Fibroblast of villous mesenchyme (primary cell): Measurements from ENCODE around the gene BCL7C. TPM values are rescaled to one million over a fixed set of nuclear protein-coding genes. Genes with fewer than 3 reads are reported as not detected.

ENCODE experiments used
- DNase-seq: peaks from one replicate; pipeline ENCODE4 v3.0.0-alpha.2; 2010; ENCODE audit warnings: low read depth
- H3K4me3 ChIP-seq: 2 replicates; pipeline ENCODE4 v1.5.1; 2011; ENCODE audit warnings: low read depth, mild to moderate bottlenecking, low read length
- CTCF ChIP-seq: IDR thresholded peaks from 2 replicates; pipeline ENCODE4 v1.5.1; 2012; ENCODE audit warnings: low read depth, mild to moderate bottlenecking, low read length; ENCODE audit not compliant: insufficient read depth
- total RNA-seq: library from RNA; depleted of rRNA; stranded (reverse); fragments of >200 nt; gene quantifications from 2 replicates; pipeline ENCODE4 v1.2.3, GENCODE V29; 2012

The BCL7C gene
- total RNA-seq, 1 donor, result 35.0 TPM

DNA sequence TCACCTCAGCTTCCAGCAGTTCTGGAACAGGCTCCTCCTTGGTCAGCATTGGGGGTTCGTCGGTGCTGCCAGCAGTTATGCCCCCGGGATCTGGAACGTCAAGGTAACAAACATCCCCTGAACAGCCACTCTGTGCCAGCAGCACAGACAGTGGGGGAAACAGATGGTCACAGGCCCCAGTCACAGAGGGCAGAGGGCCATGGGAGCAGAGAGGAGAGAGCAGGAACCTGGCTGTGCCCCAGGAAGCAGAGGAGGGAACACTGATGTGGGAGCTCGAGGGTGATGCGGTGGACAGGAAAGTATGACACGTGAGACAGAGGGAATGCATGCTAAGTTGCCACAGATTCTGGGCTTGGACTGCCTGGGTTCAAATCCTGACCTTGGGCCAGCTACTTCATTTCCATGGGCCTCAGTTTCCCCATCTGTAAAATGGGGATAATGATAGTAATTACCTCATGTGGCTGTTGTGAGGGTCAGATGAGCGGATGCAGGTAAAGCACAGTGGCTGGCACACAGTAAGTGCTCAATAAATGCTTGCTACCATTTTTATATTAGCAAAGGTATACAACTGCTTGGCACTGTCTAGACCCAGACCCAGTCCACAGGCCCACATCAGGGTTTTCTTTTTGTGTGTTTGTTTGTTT lies 4.9 kb downstream of the BCL7C start:
- no peak for DNase-seq
- TF ChIP-seq CTCF, result no peak
- no peak overlapping the region for H3K4me3 ChIP-seq

GRCh38 chr16:30887927-30888326 lies 6.0 kb downstream of the BCL7C start:
- no peak overlapping the region for H3K4me3 ChIP-seq
- no peak for TF ChIP-seq CTCF
- DNase-seq, result no peak

DNA sequence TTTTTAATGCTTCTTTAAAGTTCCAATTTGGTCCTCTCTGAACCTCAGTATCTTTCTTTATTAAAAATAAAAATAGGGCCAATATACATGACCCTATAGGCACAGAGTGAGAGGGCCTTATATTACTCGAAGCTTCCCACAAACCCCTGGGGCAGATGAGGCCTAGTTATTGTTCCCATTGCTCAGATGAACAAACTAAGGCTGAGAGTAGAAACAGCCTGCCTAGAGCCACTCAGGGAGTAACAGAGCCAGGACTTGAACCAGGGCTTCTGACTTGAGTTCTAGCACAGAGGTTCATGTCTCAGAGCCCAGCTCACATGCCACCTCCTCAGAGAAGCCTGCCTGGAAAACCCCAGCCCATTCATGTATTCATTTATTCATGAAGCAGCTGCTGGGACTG lies 7.7 kb downstream of the BCL7C start:
- H3K4me3 ChIP-seq, result no peak overlapping the region
- no peak for TF ChIP-seq CTCF
- DNase-seq, result no peak

DNA sequence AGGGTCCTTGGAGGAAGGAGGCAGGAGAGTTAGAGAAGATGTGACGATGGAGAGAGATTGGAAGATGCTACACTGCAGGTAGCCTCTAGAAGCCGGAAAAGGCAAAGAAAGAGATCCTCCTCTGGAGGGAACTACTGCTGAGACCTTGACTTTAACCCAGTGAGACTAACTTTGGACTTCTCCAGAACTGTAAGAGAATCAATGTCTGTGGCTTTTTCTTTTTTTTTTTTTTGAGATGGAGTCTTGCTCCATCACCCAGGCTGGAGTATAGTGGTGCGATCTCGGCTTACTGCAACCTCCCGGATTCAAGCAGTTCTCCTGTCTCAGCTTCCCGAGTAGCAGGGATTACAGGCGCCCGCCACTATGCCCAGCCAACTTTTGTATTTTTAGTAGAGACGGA lies 8.7 kb downstream of the BCL7C start:
- DNase-seq, result no peak
- no peak overlapping the region for H3K4me3 ChIP-seq
- no peak for TF ChIP-seq CTCF

GRCh38 chr16:30884760-30885159 lies 9.1 kb downstream of the BCL7C start:
- TF ChIP-seq CTCF, result no peak
- no peak overlapping the region for H3K4me3 ChIP-seq
- DNase-seq, result no peak

DNA sequence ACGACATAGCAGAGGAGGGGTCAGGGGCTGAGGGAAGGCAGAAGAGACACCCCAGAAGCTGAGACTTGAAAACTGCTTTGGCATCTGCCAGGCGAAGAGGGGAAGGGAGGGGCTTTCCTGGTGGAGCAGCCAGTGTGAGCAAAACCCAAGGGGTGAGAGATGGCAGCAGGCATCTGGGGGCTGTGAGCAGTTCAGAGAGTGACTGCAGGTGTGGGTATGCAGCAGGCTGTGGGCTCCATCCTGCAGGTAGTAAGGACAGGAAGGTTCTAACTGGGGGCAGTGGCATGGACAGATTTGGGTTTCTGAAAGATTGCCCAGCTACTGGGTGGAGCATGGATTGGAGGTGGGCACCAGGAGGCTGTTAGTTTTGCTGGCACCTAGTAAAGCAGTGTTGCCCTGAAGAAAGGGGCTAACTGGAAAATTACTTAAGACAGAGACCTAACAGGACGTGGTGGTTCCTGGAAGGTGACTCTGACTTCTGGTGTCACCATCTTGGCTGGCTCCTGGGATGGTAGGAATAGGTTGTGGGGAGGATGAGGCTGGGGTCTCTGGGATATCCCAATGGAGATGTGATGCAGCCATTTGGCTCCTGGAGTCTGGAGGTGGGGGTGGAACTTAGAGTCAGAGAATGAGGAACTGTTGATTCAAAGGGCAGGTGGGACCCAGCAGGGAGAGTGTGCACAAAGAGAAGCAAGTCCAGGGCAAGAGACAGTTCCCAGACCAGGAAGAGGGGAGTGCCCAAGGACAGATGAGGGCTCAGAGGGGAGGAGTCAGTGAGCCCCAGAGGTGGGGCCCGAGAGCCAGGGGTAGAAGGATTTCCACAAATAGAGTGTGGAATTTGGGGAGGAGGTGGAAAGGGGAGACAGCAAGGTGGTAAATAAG lies 11.2 kb downstream of the BCL7C start:
- DNase-seq, result no peak
- no peak for TF ChIP-seq CTCF

DNA sequence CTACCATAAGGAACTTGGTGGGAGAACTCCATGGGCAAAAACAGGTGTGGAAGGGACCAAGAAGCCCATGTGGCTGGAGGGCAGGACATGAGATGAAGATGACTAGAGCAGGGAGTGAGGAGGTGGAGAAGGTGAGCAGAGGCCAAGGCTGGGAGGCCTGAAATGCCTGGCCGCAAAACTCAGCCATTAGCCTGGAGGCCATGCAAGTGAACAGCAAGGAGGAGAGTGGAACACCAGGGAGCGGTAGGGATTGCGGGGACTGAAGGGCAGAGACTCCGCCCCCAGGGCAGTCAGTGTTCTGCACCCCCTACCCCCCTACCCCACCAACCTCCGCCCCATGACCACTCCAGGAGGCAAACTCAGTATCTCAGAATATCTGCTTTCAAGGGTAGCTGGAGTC lies 17.0 kb downstream of the BCL7C start:
- no peak for DNase-seq
- peak overlapping the region; percentile 73 for H3K4me3 ChIP-seq

More for the DNA sequence above, 11.2 kb downstream of the BCL7C start:
- no peak overlapping the region for H3K4me3 ChIP-seq

More for the DNA sequence above, 17.0 kb downstream of the BCL7C start:
- TF ChIP-seq CTCF, result no peak
